Endodermal cell (in vitro differentiated cells): Measurements from ENCODE around the gene XPO4. TPM values are rescaled to one million over a fixed set of nuclear protein-coding genes. Genes with fewer than 3 reads are reported as not detected.

Source experiments
- DNase-seq: peaks from one replicate; pipeline ENCODE4 v3.0.0-alpha.2; 2017
- H3K27ac ChIP-seq: 2 replicates; pipeline ENCODE4 v1.5.1; 2013; ENCODE audit warnings: mild to moderate bottlenecking, low read depth, low read length, moderate library complexity
- H3K27me3 ChIP-seq: 2 replicates; pipeline ENCODE4 v1.6.1; 2013; ENCODE audit warnings: mild to moderate bottlenecking, low read length, moderate library complexity; ENCODE audit not compliant: insufficient read depth, control insufficient read depth, poor library complexity, severe bottlenecking
- H3K36me3 ChIP-seq: 2 replicates; pipeline ENCODE4 v1.7.0; 2013; ENCODE audit warnings: mild to moderate bottlenecking, low read length, moderate library complexity; ENCODE audit not compliant: control insufficient read depth, insufficient read depth
- H3K4me1 ChIP-seq: one replicate; pipeline ENCODE4 v1.7.0; 2013; ENCODE audit warnings: low read length; ENCODE audit not compliant: control insufficient read depth, insufficient read depth
- H3K4me3 ChIP-seq: 2 replicates; pipeline ENCODE4 v1.5.1; 2013; ENCODE audit warnings: mild to moderate bottlenecking, low read length, moderate library complexity
- H3K9ac ChIP-seq: 2 replicates; pipeline ENCODE4 v1.6.1; 2013; ENCODE audit warnings: mild to moderate bottlenecking, low read length, moderate library complexity; ENCODE audit not compliant: poor library complexity, severe bottlenecking; ENCODE audit errors: extremely low read depth
- H3K9me3 ChIP-seq: 2 replicates; pipeline ENCODE4 v1.6.1; 2013; ENCODE audit warnings: mild to moderate bottlenecking, low read length, moderate library complexity; ENCODE audit not compliant: control insufficient read depth
- H3K27ac Mint-ChIP-seq: 2 replicates; pipeline ENCODE4 v1.8.0; 2020; ENCODE audit warnings: mixed read lengths
- H3K27me3 Mint-ChIP-seq: 2 replicates; pipeline ENCODE4 v1.8.0; 2021; ENCODE audit warnings: mild to moderate bottlenecking, mixed read lengths; ENCODE audit not compliant: insufficient read depth
- H3K36me3 Mint-ChIP-seq: 2 replicates; pipeline ENCODE4 v1.8.0; 2020; ENCODE audit warnings: low read depth, mixed read lengths
- H3K4me1 Mint-ChIP-seq: 2 replicates; pipeline ENCODE4 v1.8.0; 2020; ENCODE audit warnings: mixed read lengths
- H3K4me3 Mint-ChIP-seq: 2 replicates; pipeline ENCODE4 v1.8.0; 2020; ENCODE audit warnings: mild to moderate bottlenecking, moderate library complexity, mixed read lengths
- H3K9me3 Mint-ChIP-seq: 2 replicates; pipeline ENCODE4 v1.8.0; 2020; ENCODE audit warnings: mild to moderate bottlenecking, mixed read lengths
- CTCF ChIP-seq: fragments of 200-600 bp; sonication (generic); conservative IDR thresholded peaks from 2 replicates; pipeline ENCODE4 v1.5.0; 2021; ENCODE audit warnings: antibody characterized with exemption, mild to moderate bottlenecking
- WGBS, 2 experiments: methylation state at CpG; one replicate each; pipeline versions ENCODE4 v1.1.5 to v1.1.7; 2013; ENCODE audit warnings: missing lambda C conversion rate in 2 of 2, mixed read lengths in 1 of 2; ENCODE audit not compliant: insufficient coverage in 1 of 2, insufficient read length in 1 of 2; 5-methylcytosine and 5-hydroxymethylcytosine counted together
- total RNA-seq, 2 donors: library from RNA; stranded (reverse); fragmentation: NEBNext Ultra II Directional in 1 of 2; extraction: Animal tissue kit (Norgen Biotek cat#: 25700) in 1 of 2; gene quantifications; 2 replicates in 1 of 2; 3 replicates in 1 of 2; pipeline ENCODE4 v1.2.1, GENCODE V29; 2021

Gene XPO4
- total RNA-seq, 2 donors from 2014 or later: 28.8 to 32.0 TPM

GRCh38 chr13:20832861-20833260 lies 69.7 kb downstream of the XPO4 start:
- Mint-ChIP-seq H3K9me3 (no peaks in the 10 kb centered on the region), H3K4me1 (peaks cover 17% of the 10 kb centered on the region), H3K36me3 (peaks cover 28% of the 10 kb centered on the region), H3K27me3 (no peaks in the 10 kb centered on the region), H3K27ac (peak overlapping the region; percentile 16), H3K4me3 (no peak overlapping the region)
- no peak overlapping the region for H3K4me3 ChIP-seq
- H3K9ac ChIP-seq: no peak overlapping the region
- no peaks in the 10 kb centered on the region for H3K9me3 ChIP-seq
- DNase-seq: no peak
- no peaks in the 10 kb centered on the region for H3K27me3 ChIP-seq
- no peak overlapping the region for H3K27ac ChIP-seq
- peaks cover 10% of the 10 kb centered on the region for H3K4me1 ChIP-seq
- H3K36me3 ChIP-seq: peaks cover 19% of the 10 kb centered on the region
- WGBS, 2 experiments: 89% methylated on average over 2 of the region's 3 CpGs; no CpG with 5 or more reads in 1 of the 2 experiments
- TF ChIP-seq CTCF: no peak

- peaks cover 17% of the 10 kb centered on the region for H3K4me1 Mint-ChIP-seq
- H3K9me3 ChIP-seq: no peaks in the 10 kb centered on the region
- DNase-seq: no peak
- H3K36me3 Mint-ChIP-seq: peaks cover 19% of the 10 kb centered on the region
- 91 to 100% methylated on average over 1 to 3 of the region's 3 CpGs for WGBS, 2 experiments
- H3K27ac ChIP-seq: no peak overlapping the region
- peaks cover 20% of the 10 kb centered on the region for H3K36me3 ChIP-seq
- H3K9ac ChIP-seq: no peak overlapping the region
- no peak overlapping the region for H3K27ac Mint-ChIP-seq
- no peak for TF ChIP-seq CTCF
- peaks cover 10% of the 10 kb centered on the region for H3K4me1 ChIP-seq
- no peak overlapping the region for H3K4me3 Mint-ChIP-seq
- H3K27me3 Mint-ChIP-seq: no peaks in the 10 kb centered on the region
- no peaks in the 10 kb centered on the region for H3K27me3 ChIP-seq
- no peaks in the 10 kb centered on the region for H3K9me3 Mint-ChIP-seq
- H3K4me3 ChIP-seq: peak overlapping the region; percentile 41
These were observed 70.6 kb downstream of the XPO4 start for GRCh38 chr13:20831933-20832332.

- Histone ChIP-seq H3K27me3 (no peaks in the 10 kb centered on the region), H3K36me3 (peaks cover 16% of the 10 kb centered on the region), H3K9me3 (no peaks in the 10 kb centered on the region), H3K4me1 (peaks cover 10% of the 10 kb centered on the region), H3K9ac (no peak overlapping the region), H3K27ac (no peak overlapping the region), H3K4me3 (peak overlapping the region; percentile 41)
- DNase-seq: no peak
- H3K36me3 Mint-ChIP-seq: peaks cover 13% of the 10 kb centered on the region
- H3K4me1 Mint-ChIP-seq: peaks cover 17% of the 10 kb centered on the region
- no peak for TF ChIP-seq CTCF
- H3K9me3 Mint-ChIP-seq: no peaks in the 10 kb centered on the region
- no peaks in the 10 kb centered on the region for H3K27me3 Mint-ChIP-seq
- no peak overlapping the region for H3K4me3 Mint-ChIP-seq
- 93 to 100% methylated on average over 1 to 2 of the region's 2 CpGs for WGBS, 2 experiments
- no peak overlapping the region for H3K27ac Mint-ChIP-seq
These were observed 71.3 kb downstream of the XPO4 start for GRCh38 chr13:20831254-20831653.
